ENCODE results near the gene ANAPC2.
"Not testable (repeated sequence)": the region's sequence is repeated elsewhere in the genome, so short reads cannot be mapped to it uniquely, and the experiment has no call there.

The ANAPC2 gene

GRCh38 chr9:137141050-137141810 lies 47.1 kb downstream of the ANAPC2 start:
- FAIRE-seq = no peak

DNA sequence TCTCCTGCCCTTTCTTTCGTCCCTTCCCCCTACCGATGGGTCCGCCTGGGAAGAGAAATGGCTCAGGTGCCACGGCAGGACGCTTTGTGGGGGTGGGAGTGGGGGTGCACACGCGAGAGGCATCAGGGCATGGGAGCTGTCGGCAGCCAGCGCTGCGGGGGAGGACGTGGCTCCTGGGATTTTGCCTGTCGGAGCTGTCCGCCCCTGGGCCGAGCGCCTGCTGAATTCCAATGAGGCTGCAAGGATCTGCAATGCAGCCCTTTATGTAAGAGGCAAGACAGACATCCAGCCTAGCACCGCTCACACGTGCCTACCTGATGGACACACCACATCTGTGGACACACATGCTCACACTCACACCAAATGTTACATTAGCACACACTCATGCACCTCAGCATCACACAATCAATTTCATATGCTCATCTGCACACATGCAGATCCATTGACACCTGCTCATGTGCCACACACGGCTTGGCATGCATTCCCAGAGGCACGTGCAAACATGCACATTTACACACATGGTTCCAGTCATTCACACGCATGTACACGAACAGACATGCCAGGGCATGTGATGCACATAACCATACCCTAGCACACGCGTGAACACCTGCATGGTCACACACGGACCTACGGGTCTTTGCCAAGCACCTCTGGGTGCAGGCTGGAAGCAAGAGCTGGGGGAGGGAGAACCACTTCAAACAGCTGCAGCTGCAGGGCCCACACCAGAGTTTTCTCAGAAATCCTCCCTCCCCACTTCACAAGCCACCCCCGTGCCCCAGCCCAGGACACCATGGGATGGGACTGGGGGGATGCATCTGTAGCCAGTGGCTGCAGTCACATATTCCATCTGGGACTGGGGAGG lies 48.0 kb downstream of the ANAPC2 start:
- no peak for FAIRE-seq

DNA sequence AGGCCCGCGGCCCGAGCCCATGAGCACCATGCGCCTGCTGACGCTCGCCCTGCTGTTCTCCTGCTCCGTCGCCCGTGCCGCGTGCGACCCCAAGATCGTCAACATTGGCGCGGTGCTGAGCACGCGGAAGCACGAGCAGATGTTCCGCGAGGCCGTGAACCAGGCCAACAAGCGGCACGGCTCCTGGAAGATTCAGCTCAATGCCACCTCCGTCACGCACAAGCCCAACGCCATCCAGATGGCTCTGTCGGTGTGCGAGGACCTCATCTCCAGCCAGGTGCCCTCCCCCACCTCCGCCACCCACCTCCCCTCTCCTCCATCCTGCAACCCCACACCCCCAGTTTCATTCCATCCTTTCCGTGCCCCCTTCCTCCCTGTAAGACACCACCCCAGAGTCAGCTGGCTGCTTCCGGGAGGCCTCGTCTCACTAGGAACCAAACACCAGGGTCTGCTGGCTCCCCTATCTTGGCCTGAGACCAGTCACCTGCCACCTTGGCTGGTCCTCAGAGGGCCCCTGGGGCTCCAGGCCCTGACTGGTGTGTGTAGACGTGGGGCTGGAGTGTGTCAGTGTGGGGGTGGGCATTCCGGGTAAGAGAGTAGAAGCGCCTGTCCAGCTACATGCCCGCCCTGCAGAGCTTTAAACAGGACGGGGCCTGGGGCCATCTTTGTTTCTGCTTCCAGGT lies 48.8 kb downstream of the ANAPC2 start:
- no peak for FAIRE-seq

DNA sequence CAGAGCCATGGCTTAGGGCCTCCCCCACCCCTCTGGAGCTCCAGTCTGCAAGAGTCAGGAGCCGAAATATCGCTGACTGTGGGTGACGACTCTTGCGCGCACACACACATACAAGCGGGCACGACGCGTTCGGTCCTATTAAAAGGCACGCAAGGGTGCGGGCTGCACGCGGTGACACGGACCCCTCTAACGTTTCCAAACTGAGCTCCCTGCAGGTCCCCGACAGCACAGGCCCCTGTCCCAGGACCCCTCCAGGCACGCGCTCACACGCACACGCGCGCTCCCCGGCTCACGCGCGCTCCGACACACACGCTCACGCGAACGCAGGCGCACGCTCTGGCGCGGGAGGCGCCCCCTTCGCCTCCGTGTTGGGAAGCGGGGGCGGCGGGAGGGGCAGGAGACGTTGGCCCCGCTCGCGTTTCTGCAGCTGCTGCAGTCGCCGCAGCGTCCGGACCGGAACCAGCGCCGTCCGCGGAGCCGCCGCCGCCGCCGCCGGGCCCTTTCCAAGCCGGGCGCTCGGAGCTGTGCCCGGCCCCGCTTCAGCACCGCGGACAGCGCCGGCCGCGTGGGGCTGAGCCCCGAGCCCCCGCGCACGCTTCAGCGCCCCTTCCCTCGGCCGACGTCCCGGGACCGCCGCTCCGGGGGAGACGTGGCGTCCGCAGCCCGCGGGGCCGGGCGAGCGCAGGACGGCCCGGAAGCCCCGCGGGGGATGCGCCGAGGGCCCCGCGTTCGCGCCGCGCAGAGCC lies 49.5 kb downstream of the ANAPC2 start, which contains the start of gene GRIN1:
TSS of gene GRIN1 (plus strand) at position 433 of the 746 bp plus-strand sequence. CDS start 333 bp downstream, outside the sequence.
- no peak for FAIRE-seq

- FAIRE-seq = no peak
These were observed 50.2 kb downstream of the ANAPC2 start for GRCh38 chr9:137138058-137138721.

DNA sequence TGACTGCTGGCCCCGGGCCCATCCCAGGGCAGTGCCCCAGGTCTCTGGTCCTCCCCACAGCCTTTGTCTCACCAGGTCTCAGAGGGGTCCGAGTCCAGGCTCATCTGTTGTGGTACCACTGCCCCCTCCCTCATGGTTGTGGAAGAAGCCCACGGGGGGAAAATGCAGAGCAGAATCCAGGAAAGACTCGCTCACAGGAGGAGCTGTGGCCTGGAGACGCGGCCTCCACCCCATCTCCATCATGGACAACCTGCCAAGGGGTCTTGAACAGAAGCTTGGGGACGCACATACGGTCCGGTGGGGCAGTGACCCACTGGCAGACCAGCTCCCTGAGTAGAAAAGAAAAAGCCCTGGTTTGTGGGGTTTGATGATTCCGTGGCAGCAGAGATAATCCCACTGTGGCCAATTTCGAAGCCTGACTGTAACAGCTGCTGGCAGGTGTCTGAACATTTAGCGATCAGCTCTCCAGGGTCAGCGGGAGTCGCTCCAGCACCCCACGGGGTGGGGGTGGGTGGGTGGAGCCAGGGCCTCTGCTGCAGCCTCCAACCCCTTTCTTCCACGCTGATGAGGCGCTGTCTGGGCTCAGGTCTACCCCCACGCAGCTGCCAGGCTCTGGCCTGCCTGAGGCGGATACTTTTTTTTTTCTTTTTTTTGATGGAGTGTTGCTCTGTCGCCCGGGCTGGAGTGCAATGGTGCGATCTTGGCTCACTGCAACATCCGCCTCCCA lies 51.3 kb downstream of the ANAPC2 start:
- FAIRE-seq = no peak

DNA sequence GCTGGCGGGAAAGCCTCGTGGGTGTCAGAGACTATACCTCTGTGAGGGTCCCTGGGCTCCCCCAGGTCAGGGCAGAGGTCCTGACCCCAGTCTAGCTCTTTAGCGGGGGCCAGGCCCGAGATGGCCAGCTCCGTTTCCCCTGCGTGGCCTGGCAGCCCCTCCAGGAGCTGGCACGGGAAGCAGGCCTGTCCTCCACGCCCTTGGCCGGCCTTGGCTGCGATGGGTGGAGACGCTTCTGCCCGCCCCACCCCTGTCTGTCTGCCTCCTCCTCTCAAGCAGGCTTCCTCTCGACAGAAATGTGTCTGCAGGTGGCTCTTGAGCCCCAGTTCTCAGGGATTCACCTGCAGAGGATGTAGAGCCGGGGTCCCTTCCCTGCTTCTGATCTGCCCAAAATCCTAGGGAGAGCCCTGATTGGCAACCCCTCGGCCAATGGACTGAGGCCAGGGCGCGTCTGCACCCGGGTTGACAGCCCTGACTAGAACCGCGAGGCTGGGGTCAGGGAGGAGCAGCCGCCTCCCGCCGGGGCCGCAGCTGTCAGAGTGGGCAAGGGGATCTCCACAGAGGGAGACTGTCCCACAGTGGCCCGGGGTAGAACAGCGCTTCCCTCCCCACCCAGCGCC lies 52.0 kb downstream of the ANAPC2 start:
- no peak for FAIRE-seq

GRCh38 chr9:137135154-137135553 lies 53.2 kb downstream of the ANAPC2 start:
- FAIRE-seq = not testable (repeated sequence)

DNA sequence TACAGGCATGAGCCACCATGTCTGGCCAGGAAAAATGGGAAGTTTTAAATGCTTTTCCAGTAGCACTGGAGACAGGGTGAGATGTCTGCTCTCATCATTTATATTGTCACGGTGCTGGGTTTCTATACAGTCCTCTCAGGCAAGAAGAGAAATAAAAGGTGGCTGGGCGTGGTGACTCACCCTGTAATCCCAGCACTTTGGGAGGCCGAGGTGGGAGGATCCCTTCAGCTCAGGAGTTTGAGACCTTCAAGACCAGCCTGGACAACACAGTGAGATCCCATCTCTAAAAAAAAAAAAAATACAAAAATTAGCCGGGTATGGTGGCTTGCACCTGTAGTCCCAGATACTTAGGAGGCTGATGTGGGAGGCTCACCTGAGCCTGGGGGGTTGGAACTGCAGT lies 54.2 kb downstream of the ANAPC2 start:
- no peak for FAIRE-seq

DNA sequence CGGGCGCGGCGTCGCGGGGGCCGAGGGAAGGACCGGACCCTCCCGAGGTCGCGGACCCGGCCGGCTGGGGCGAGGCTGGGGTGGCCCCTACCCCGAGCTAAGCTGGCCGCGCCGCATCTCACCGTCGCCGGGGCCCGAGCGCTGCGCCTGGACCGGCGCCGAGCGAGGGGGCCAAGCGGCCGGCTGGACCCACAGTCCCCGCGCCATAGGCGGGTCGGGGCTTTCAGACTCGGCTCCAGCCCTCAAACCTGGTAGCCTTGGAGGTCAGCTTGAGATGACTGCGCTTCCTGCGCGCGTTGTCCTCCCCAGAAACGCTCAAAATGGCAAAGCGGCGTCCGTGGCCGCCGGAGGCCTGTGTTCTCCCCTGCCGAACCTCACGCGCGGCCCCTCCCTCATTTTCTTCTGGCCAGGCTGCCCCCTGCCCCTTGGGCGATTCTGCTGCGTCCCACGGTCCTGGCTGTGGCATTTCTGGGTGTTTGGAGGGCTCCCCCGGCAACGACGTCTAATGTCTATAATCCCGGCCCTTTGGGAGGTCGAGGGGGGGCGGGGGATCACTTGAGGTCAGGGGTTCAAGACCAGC lies 58.1 kb downstream of the ANAPC2 start:
- no peak for FAIRE-seq

- no peak for FAIRE-seq
These were observed 58.7 kb downstream of the ANAPC2 start for GRCh38 chr9:137129456-137130175.

DNA sequence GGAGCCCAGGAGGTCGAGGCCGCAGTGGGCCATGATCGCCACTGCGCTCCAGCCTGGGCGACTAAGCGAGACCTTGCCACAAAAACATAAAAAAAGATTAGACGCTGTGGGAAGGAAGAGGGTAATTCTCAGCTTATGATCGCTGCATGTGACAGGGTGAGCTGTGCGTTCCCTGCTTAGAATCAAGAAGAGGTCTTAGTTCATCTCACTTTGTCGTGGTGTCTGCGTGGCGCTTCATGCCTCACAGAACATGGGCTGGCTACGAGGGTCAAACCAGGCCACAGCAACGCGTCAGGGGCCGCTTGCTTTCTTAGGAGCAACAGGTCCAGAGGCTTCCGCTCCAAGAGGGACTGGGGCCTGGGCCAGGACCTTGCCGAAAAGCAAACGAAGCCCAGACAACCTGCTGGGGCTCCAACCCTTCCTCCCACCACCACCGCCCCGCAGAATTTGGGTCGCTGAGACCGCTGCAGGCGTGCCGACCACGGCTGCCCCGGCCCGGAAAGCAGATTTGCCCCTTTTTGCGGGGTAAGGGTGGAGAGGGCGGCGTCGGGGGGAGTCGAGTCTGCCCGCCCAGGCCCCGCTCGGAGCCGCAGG lies 59.4 kb downstream of the ANAPC2 start:
- no peak for FAIRE-seq

DNA sequence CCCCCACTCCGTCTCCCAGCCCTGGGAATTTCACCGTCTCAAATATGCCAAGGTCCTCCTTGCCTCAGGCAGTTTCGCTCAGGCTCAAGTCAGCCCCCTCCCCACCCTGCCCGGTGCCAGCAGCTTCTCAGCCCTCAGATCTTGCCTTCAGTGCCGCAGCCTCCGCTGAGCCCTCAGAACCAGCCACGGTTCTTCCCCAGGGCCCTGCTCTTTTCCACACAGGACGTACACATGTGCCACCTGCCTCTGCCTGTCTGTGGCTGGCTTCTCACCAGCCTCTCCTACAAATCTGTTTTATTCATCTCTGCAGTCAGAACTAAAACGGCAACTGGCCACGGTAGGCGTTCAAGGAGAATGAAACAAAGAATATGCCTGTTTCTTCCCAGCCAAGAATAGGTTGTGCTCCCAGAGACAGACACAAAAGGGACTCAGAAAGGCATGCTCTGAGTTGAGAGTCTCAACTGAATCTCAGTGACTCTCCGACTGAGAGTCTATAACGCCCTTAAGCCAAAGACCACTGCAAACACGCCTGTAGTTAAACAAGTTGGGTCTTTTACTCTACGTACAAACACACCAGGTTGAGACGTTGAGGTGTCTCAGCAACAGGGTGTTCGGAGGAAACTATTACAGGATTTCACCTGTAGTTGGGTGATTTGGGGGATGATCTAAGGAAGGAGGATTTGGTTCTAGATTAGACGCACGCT lies 60.0 kb downstream of the ANAPC2 start:
- FAIRE-seq = no peak

- FAIRE-seq = no peak
These were observed 60.8 kb downstream of the ANAPC2 start for GRCh38 chr9:137127301-137128157.

GRCh38 chr9:137126786-137127185 lies 61.6 kb downstream of the ANAPC2 start:
- no peak for FAIRE-seq

Data from TTC549 (cell line).